GM18526 (cell line): ENCODE results near the gene SLC35E2B.
"Not testable (repeated sequence)": the region's sequence is repeated elsewhere in the genome, so short reads cannot be mapped to it uniquely, and the experiment has no call there.

Source experiments
- POLR2A ChIP-seq: IDR thresholded peaks from 3 replicates; pipeline ENCODE4 v1.6.1; 2011; ENCODE audit not compliant: insufficient read length; ENCODE audit errors: extremely low read depth

SLC35E2B gene

GRCh38 chr1:1692714-1693647, at the start of gene SLC35E2B:
Gene SLC35E2B, minus strand, starts transcription at chr1:1692795. Its CDS starts 16,096 bp downstream, at chr1:1676699.
- TF ChIP-seq POLR2A = not testable (repeated sequence)

- TF ChIP-seq POLR2A = no peak
These were observed 39.8 kb upstream of the SLC35E2B start for GRCh38 chr1:1732381-1732780.

DNA sequence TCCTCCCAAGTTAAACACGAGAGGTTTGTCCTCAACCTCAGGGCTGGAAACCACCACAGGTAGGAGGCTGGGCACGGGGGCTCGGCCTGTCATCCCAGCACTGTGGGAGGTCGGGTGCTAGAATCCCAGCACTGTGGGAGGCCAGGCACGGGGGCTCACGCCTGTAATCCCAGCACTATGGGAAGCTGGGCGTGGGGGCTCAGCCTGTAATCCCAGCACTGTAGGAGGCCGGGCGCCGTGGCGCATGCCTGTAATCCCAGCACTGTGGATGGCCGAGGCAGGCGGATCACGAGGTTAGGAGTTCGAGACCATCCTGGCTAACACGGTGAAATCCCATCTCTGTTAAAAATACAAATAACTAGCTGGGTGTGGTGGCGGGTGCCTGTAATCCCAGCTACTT, 38.3 kb upstream of the SLC35E2B start:
- TF ChIP-seq POLR2A = no peak

- TF ChIP-seq POLR2A = peak; percentile 34
These were observed 31.7 kb upstream of the SLC35E2B start, which contains the start of gene CDK11A for GRCh38 chr1:1724035-1724864. Gene CDK11A, minus strand, starts transcription at chr1:1724357. Its CDS starts 1,539 bp downstream, at chr1:1722818.

- TF ChIP-seq POLR2A = no peak
These were observed 28.6 kb upstream of the SLC35E2B start for GRCh38 chr1:1721201-1721600.

DNA sequence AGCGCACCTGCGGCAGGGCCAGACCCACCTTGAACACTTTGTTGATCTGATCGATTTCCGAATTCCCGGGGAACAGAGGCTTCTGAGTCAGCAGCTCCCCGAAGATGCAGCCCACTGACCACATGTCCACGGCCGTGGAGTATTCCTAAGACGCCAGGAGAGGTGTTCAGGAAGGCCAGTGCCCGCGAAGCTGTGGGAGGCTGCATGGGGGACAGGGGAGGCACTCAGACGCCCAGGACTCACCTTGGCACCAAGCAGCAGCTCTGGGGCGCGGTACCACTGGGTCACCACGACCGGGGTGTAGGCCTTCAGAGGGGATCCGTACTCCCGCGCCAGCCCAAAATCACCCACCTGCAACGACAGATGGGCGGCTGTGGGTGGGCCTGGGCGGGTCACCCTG, 11.2 kb upstream of the SLC35E2B start:
- TF ChIP-seq POLR2A = no peak

DNA sequence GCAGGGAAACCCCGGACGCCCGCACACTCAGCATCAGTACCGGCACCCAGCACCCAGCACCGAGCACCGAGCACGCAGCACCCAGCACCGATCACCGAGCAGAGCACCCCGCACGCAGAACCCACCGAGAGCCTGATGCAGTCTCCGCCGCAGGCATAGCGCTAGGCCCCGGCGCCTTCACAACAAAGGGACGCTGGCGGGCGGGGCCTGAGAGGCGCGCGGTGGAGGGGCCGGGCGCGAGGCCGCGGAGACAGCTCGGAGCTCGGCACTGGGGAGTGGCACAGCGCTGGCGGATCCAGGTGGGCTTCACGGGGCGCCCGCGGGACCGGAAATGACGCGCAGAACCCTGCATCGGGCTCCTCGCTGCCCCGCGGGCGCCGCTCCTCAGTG, 276 bp downstream of the SLC35E2B start:
- TF ChIP-seq POLR2A = peak; percentile 38

GRCh38 chr1:1687846-1688245, 4.7 kb downstream of the SLC35E2B start:
- TF ChIP-seq POLR2A = no peak

DNA sequence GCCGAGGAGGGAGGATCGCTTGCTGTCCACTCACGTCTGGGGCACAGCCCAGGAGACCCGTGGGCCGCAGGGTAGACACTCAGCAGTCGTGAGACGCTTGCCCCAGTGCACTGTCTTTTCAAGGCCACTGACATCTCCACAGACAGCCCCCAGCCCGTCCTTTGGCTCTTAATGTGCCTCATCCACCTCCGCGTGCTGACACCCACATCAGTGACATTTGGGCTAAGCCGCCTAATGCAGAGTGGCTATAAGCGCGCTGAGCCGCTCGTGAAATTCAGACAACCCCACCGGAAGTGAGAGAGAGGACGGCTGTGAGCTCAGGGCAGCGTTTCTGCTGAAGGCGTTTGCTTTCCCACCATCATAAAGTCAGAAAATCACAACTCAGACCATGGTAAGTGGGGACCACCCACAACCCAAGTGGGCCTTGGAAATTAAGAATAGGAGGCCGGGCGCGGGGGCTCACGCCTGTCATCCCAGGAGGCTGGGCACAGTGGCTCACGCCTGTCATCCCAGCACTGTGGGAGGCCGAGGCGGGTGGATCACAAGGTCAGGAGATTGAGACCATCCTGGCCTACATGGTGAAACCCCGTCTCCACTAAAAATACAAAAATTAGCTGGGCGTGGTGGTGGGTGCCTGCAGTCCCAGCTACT, 8.4 kb downstream of the SLC35E2B start:
- TF ChIP-seq POLR2A = no peak

- no peak for TF ChIP-seq POLR2A
These were observed 9.3 kb downstream of the SLC35E2B start for GRCh38 chr1:1683104-1683905.

DNA sequence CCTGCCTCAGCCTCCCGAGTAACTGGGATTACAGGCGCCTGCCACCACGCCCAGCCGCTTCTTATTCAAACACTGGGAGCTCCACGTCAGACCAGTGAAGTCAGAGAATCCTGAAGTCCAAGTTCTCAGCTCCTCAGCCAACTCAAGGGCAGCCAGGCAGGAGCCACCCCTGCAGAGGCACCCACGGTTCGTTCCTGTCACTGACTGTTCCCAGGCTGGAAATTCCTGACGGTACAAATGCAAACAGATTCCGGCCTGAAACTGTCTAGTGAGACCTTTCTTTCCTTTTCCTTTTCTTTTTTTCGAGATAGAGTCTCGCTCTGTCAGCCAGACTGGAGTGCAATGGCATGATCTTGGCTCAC, 11.7 kb downstream of the SLC35E2B start:
- no peak for TF ChIP-seq POLR2A

- TF ChIP-seq POLR2A = no peak
These were observed 12.3 kb downstream of the SLC35E2B start for GRCh38 chr1:1680031-1680911.

DNA sequence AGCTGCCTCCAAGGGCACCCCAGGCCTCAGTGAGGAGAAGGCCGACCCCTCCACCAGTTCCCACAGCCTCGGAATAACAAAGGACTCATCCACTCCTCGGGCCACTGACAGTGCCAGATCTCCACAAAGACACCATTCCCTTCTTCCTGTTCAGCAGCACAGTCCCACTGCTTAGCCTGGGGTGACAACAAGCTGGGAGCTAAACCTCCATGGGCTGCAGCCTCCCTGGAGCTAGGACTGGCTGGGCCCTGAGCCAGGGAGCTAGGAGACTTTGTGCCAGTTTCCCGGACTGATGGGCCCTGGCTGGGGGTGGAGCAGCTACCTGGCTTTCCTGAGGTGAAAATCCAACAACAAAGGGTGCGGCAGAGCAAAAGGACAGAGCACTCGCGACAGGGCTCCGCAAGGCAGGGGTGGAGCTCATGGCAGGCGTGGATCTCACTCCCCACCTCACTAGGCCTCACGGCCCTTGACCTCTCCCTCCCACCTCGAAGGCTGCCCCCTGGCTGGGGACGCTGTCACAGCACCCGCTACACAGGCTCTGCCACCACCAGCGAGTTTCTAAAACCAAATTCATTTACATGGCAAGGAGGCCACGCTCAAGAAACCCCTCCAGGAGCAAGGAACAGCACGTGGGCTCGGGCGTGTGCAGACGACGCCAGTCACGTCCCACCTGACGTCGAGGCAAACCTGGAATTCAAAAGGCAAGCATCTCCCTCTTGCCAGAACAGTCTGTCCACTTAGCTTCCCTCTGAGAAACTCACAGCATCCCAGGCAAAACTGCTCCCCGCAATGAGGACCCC, 13.8 kb downstream of the SLC35E2B start:
- no peak for TF ChIP-seq POLR2A
